ENCODE measurements around the gene NRM. TPM values are rescaled to one million over a fixed set of nuclear protein-coding genes. Genes with fewer than 3 reads are reported as not detected.

The NRM gene
- total RNA-seq, 1 experiment from 2014 or later, result 13.6 TPM

DNA sequence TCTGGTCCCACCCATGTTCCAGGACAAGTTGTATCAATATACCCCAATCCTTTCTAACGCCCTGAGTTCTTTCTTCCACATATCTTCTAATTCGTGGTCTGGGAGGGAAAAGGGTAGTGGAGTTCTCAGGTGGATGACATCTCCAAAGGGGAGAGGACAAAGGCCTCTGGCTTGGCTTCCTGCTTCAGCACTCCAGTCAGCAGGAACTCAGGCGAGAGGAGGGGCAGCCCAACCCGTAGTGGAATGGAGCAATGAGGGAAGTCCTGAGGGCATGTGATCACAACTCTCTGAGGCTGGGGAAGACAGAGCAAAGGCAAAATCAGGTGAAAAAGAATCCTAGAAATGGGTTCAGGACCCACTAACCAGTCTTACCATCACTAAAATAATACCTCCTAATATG is 9.6 kb upstream of the NRM start:
- Histone ChIP-seq H3K9me2 (ENCODE audit: insufficient read depth) (no peaks in the 10 kb centered on the region), H3K36me3 (ENCODE audit: control insufficient read depth in 1 of 2, insufficient read depth in 2 of 2, low read length in 2 of 2) (peaks cover 7 to 18% of the 10 kb centered on the region in 2 experiments; a peak in 3 of 4 replicates), H3K4me2 (ENCODE audit: low read length) (no peak overlapping the region), H3K27me3 (ENCODE audit: insufficient read depth, low read length) (no peaks in the 10 kb centered on the region), H3K27ac (ENCODE audit: low read depth, low read length) (no peak overlapping the region), H3K9me3 (ENCODE audit: control insufficient read depth in 1 of 2, insufficient read depth in 1 of 2, low read depth in 1 of 2, low read length in 2 of 2) (no peaks in the 10 kb centered on the region), H3K79me2 (ENCODE audit: insufficient read depth, low read length) (no peaks in the 10 kb centered on the region), H3K9ac (ENCODE audit: low read length) (no peak overlapping the region), H2AFZ (ENCODE audit: low read depth, low read length, poor library complexity, severe bottlenecking) (no peak overlapping the region), H3K4me1 (ENCODE audit: control insufficient read depth in 1 of 2, insufficient read depth in 2 of 2, low read length in 2 of 2) (peaks cover 8 to 11% of the 10 kb centered on the region in 2 experiments), H3K4me3 (replicated peaks in 1 of 2; ENCODE audit: low read depth in 1 of 2, low read length in 2 of 2) (no peak overlapping the region), H4K20me1 (ENCODE audit: insufficient read depth) (no peaks in the 10 kb centered on the region)
- DNase-seq (ENCODE audit: low read depth, low spot score), result no peak
- TF ChIP-seq POLR2A (IDR thresholded peaks at IDR 0.05; ENCODE audit: borderline replicate concordance, extremely low read depth, insufficient read depth, insufficient read length), result no peak
- TF ChIP-seq, protein P1, sequence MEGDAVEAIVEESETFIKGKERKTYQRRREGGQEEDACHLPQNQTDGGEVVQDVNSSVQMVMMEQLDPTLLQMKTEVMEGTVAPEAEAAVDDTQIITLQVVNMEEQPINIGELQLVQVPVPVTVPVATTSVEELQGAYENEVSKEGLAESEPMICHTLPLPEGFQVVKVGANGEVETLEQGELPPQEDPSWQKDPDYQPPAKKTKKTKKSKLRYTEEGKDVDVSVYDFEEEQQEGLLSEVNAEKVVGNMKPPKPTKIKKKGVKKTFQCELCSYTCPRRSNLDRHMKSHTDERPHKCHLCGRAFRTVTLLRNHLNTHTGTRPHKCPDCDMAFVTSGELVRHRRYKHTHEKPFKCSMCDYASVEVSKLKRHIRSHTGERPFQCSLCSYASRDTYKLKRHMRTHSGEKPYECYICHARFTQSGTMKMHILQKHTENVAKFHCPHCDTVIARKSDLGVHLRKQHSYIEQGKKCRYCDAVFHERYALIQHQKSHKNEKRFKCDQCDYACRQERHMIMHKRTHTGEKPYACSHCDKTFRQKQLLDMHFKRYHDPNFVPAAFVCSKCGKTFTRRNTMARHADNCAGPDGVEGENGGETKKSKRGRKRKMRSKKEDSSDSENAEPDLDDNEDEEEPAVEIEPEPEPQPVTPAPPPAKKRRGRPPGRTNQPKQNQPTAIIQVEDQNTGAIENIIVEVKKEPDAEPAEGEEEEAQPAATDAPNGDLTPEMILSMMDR (IDR thresholded peaks at IDR 0.05 in 2 of 3, conservative IDR thresholded peaks at IDR 0.05 in 1 of 3; ENCODE audit: borderline replicate concordance in 1 of 3, insufficient read depth in 1 of 3, low read depth in 2 of 3, low read length in 2 of 3), result no peak
- intact Hi-C loops (cut with micrococcal nuclease), result no loop called here
- ChIA-PET POLR2A (no interaction called here), RAD21 (ENCODE audit: low non-redundant PET in 1 of 2, low total read pairs in 2 of 2, uncharacterized antibody in 2 of 2, unreplicated experiment in 2 of 2) (no interaction called here), CTCF (no interaction called here)
- no TSS peak for BruUV-seq (replicated peaks)
- ATAC-seq, result no peak

DNA sequence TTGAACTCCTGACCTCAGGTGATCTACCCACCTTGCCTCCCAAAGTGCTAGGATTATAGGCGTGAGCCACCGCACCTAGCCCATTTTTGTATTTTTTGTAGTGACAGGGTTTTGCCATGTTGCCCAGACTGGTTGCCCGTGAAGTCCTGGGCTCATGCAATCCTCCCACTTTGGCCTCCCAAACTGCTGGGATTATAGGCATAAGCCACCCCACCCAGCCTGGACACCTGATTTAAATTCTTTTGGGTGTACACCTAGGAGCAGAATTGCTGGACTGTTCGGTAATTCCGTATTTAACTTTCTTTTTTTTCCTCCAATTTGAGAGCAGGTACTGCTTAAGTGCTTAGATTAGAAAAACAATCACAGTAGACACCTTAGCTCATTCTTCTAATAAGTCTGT is 5.6 kb upstream of the NRM start:
- ChIA-PET RAD21 (ENCODE audit: low non-redundant PET in 1 of 2, low total read pairs in 2 of 2, uncharacterized antibody in 2 of 2, unreplicated experiment in 2 of 2) (no interaction called here), POLR2A (interaction anchor here (1.5 kb wide), 1 partner anchor 9 kb away, joined by 5 read pairs; no protein-coding TSS in a partner anchor), CTCF (no interaction called here)
- Histone ChIP-seq H3K79me2 (ENCODE audit: insufficient read depth, low read length) (no peaks in the 10 kb centered on the region), H3K4me3 (replicated peaks in 1 of 2; ENCODE audit: low read depth in 1 of 2, low read length in 2 of 2) (no peak overlapping the region), H4K20me1 (ENCODE audit: insufficient read depth) (no peaks in the 10 kb centered on the region), H3K4me2 (ENCODE audit: low read length) (no peak overlapping the region), H3K36me3 (ENCODE audit: control insufficient read depth in 1 of 2, insufficient read depth in 2 of 2, low read length in 2 of 2) (0 out of 4 replicates have a peak, but pooled peaks cover 2 to 7% of the 10 kb centered on the region in 2 experiments), H3K9me3 (ENCODE audit: control insufficient read depth in 1 of 2, insufficient read depth in 1 of 2, low read depth in 1 of 2, low read length in 2 of 2) (no peaks in the 10 kb centered on the region), H2AFZ (ENCODE audit: low read depth, low read length, poor library complexity, severe bottlenecking) (no peak overlapping the region), H3K9me2 (ENCODE audit: insufficient read depth) (no peaks in the 10 kb centered on the region), H3K4me1 (ENCODE audit: control insufficient read depth in 1 of 2, insufficient read depth in 2 of 2, low read length in 2 of 2) (peaks cover 17 to 24% of the 10 kb centered on the region in 2 experiments), H3K9ac (ENCODE audit: low read length) (no peak overlapping the region), H3K27ac (ENCODE audit: low read depth, low read length) (no peak overlapping the region), H3K27me3 (ENCODE audit: insufficient read depth, low read length) (no peaks in the 10 kb centered on the region)
- ATAC-seq (no peak), DNase-seq (ENCODE audit: low read depth, low spot score) (no peak)
- intact Hi-C loops (cut with micrococcal nuclease), result no loop called here
- no TSS peak for BruUV-seq (replicated peaks)
- no peak for TF ChIP-seq SIN3A (IDR thresholded peaks at IDR 0.05; ENCODE audit: low read depth)
- TF ChIP-seq EGR1 (IDR thresholded peaks at IDR 0.05; ENCODE audit: low read depth), result no peak
- TF ChIP-seq, protein P2, sequence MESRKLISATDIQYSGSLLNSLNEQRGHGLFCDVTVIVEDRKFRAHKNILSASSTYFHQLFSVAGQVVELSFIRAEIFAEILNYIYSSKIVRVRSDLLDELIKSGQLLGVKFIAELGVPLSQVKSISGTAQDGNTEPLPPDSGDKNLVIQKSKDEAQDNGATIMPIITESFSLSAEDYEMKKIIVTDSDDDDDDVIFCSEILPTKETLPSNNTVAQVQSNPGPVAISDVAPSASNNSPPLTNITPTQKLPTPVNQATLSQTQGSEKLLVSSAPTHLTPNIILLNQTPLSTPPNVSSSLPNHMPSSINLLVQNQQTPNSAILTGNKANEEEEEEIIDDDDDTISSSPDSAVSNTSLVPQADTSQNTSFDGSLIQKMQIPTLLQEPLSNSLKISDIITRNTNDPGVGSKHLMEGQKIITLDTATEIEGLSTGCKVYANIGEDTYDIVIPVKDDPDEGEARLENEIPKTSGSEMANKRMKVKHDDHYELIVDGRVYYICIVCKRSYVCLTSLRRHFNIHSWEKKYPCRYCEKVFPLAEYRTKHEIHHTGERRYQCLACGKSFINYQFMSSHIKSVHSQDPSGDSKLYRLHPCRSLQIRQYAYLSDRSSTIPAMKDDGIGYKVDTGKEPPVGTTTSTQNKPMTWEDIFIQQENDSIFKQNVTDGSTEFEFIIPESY (IDR thresholded peaks at IDR 0.05; ENCODE audit: extremely low read depth, insufficient replicate concordance, low read length), result no peak
- no peak for TF ChIP-seq ZFX (IDR thresholded peaks at IDR 0.05)
- no peak for TF ChIP-seq EZH2 (IDR thresholded peaks at IDR 0.05)
- TF ChIP-seq, protein P3, sequence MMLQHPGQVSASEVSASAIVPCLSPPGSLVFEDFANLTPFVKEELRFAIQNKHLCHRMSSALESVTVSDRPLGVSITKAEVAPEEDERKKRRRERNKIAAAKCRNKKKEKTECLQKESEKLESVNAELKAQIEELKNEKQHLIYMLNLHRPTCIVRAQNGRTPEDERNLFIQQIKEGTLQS (IDR thresholded peaks at IDR 0.05), result no peak
- TF ChIP-seq, protein P1 (IDR thresholded peaks at IDR 0.05 in 2 of 3, conservative IDR thresholded peaks at IDR 0.05 in 1 of 3; ENCODE audit: borderline replicate concordance in 1 of 3, insufficient read depth in 1 of 3, low read depth in 2 of 3, low read length in 2 of 3), result no peak
- TF ChIP-seq CBX3 (IDR thresholded peaks at IDR 0.05; ENCODE audit: low read depth), result no peak
- TF ChIP-seq EZH2phosphoT487 (IDR thresholded peaks at IDR 0.05; ENCODE audit: borderline replicate concordance), result no peak
- no peak for TF ChIP-seq JUND (IDR thresholded peaks at IDR 0.05)
- TF ChIP-seq ZNF274 (IDR thresholded peaks at IDR 0.05; ENCODE audit: low read depth, low read length), result no peak
- TF ChIP-seq SP1 (IDR thresholded peaks at IDR 0.05; ENCODE audit: low read depth), result no peak
- no peak for TF ChIP-seq FOSL1 (IDR thresholded peaks at IDR 0.05; ENCODE audit: low read depth)
- no peak for TF ChIP-seq YY1 (IDR thresholded peaks at IDR 0.05; ENCODE audit: extremely low read depth, insufficient replicate concordance, low read depth, low read length)
